K562 (cell line): ENCODE results near the gene TRIOBP. TPM values are rescaled to one million over a fixed set of nuclear protein-coding genes. Genes with fewer than 3 reads are reported as not detected.

ENCODE experiments used
- ATF7 ChIP-seq: fragments of 450-650 bp; IDR thresholded peaks from 2 replicates; pipeline ENCODE4 v1.7.1; 2014; ENCODE audit warnings: mild to moderate bottlenecking, moderate library complexity
- BMI1 ChIP-seq: fragments of 150-350 bp; IDR thresholded peaks from 2 replicates; pipeline ENCODE4 v1.6.1; 2014; ENCODE audit warnings: low read length
- BRD9 ChIP-seq: fragments of 450-650 bp; IDR thresholded peaks from 2 replicates; pipeline ENCODE4 v1.6.1; 2018; ENCODE audit warnings: low read depth; ENCODE audit not compliant: partially characterized antibody
- CAMTA2 ChIP-seq: fragments of 250-450 bp; sonication (Bioruptor Pico); conservative IDR thresholded peaks from 2 replicates; pipeline ENCODE4 v1.5.1; 2022
- ELF4 ChIP-seq: fragments of 450-650 bp; formaldehyde crosslinking; IDR thresholded peaks from 2 replicates; pipeline ENCODE4 v1.4.0; 2022; ENCODE audit warnings: missing genetic modification characterization
- HEY1 ChIP-seq: fragments of 250-450 bp; sonication (Bioruptor Pico); IDR thresholded peaks from 2 replicates; pipeline ENCODE4 v1.5.0; 2020; ENCODE audit warnings: mild to moderate bottlenecking, moderate library complexity, borderline replicate concordance
- HMBOX1 ChIP-seq: sonication (generic); IDR thresholded peaks from 2 replicates; pipeline ENCODE4 v1.6.1; 2016
- KAT2B ChIP-seq: IDR thresholded peaks from one replicate; pipeline ENCODE4 v1.6.1; 2012; ENCODE audit warnings: low read depth, mild to moderate bottlenecking, control low read depth, inconsistent platforms, low read length, moderate library complexity
- KLF13 ChIP-seq: fragments of 450-650 bp; IDR thresholded peaks from 2 replicates; pipeline ENCODE4 v1.6.1; 2016; ENCODE audit warnings: missing genetic modification characterization, low read depth, mild to moderate bottlenecking, missing compliant biosample characterization, moderate library complexity, borderline replicate concordance
- MED1 ChIP-seq: sonication (generic); formaldehyde crosslinking; IDR thresholded peaks from 2 replicates; pipeline ENCODE4 v1.8.1; 2023; ENCODE audit warnings: missing genetic modification reagents, borderline replicate concordance
- MEF2D ChIP-seq: conservative IDR thresholded peaks from 2 replicates; pipeline ENCODE4 v1.6.1; 2016; ENCODE audit warnings: low read depth, missing genetic modification characterization, missing compliant biosample characterization
- MTA2 ChIP-seq: fragments of 450-650 bp; IDR thresholded peaks from 2 replicates; pipeline ENCODE4 v1.6.1; 2016; ENCODE audit warnings: low read depth
- MYBL2 ChIP-seq, 2 experiments: fragments of 450-650 bp in 1 of 2; sonication (generic) in 1 of 2; formaldehyde crosslinking in 1 of 2; IDR thresholded peaks; 2 replicates each; pipeline versions ENCODE4 v1.6.1 to v1.8.1; 2017 to 2022; ENCODE audit warnings: borderline replicate concordance in 1 of 2, inconsistent platforms in 1 of 2, low read depth in 1 of 2, mild to moderate bottlenecking in 1 of 2, missing genetic modification reagents in 1 of 2, moderate library complexity in 1 of 2
- NFE2L1 ChIP-seq: fragments of 450-650 bp; IDR thresholded peaks from 2 replicates; pipeline ENCODE4 v1.6.1; 2016; ENCODE audit warnings: missing genetic modification characterization, low read depth, mild to moderate bottlenecking, missing compliant biosample characterization, moderate library complexity, borderline replicate concordance
- NONO ChIP-seq, 2 experiments: fragments of 200-400 bp in 1 of 2; fragments of 450-650 bp in 1 of 2; formaldehyde crosslinking in 1 of 2; IDR thresholded peaks; 2 replicates each; pipeline ENCODE4 v1.6.1; 2017; ENCODE audit warnings: low read depth in 2 of 2, mild to moderate bottlenecking in 2 of 2, moderate library complexity in 2 of 2, low read length in 1 of 2
- NR2C1 ChIP-seq, 2 experiments: fragments of 450-650 bp; IDR thresholded peaks; 2 replicates each; pipeline ENCODE4 v1.6.1; 2017; ENCODE audit warnings: mild to moderate bottlenecking in 2 of 2, antibody characterized with exemption in 1 of 2, inconsistent platforms in 1 of 2, missing compliant biosample characterization in 1 of 2, missing genetic modification characterization in 1 of 2
- OTX1 ChIP-seq: fragments of 450-650 bp; formaldehyde crosslinking; IDR thresholded peaks from 2 replicates; pipeline ENCODE4 v1.4.0; 2022; ENCODE audit warnings: mild to moderate bottlenecking
- PHF21A ChIP-seq: fragments of 450-650 bp; IDR thresholded peaks from 2 replicates; pipeline ENCODE4 v1.6.1; 2017; ENCODE audit warnings: low read depth, borderline replicate concordance
- PKNOX1 ChIP-seq: fragments of 450-650 bp; IDR thresholded peaks from 2 replicates; pipeline ENCODE4 v1.6.1; 2016
- SMAD1 ChIP-seq: fragments of 150-350 bp; IDR thresholded peaks from 2 replicates; pipeline ENCODE4 v1.6.1; 2014; ENCODE audit warnings: low read length, low read depth; ENCODE audit not compliant: partially characterized antibody
- SRSF1 ChIP-seq: fragments of 200-400 bp; formaldehyde crosslinking; IDR thresholded peaks from 2 replicates; pipeline ENCODE4 v1.6.1; 2017; ENCODE audit warnings: mild to moderate bottlenecking, low read depth, low read length, moderate library complexity
- TAF9B ChIP-seq: fragments of 450-650 bp; IDR thresholded peaks from 2 replicates; pipeline ENCODE4 v1.6.1; 2018; ENCODE audit warnings: mild to moderate bottlenecking; ENCODE audit not compliant: partially characterized antibody
- XRCC5 ChIP-seq: fragments of 200-400 bp; formaldehyde crosslinking; IDR thresholded peaks from 2 replicates; pipeline ENCODE4 v1.6.1; 2017; ENCODE audit warnings: low read depth, mild to moderate bottlenecking, low read length
- ZBTB33 ChIP-seq: sonication (generic); formaldehyde crosslinking; IDR thresholded peaks from 2 replicates; pipeline ENCODE4 v1.8.1; 2023; ENCODE audit warnings: mild to moderate bottlenecking, missing genetic modification reagents
- ZNF121 ChIP-seq: sonication (generic); formaldehyde crosslinking; conservative IDR thresholded peaks from 2 replicates; pipeline ENCODE4 v1.8.0; 2022; ENCODE audit warnings: missing genetic modification reagents
- polyA plus RNA-seq, 8 experiments: library from polyadenylated mRNA; depleted of rRNA in 4 of 8; stranded (reverse) in 5 of 8; unstranded in 3 of 8; fragments of >200 nt; fragmentation: Nextera tagmentation in 2 of 8; fragmentation: Illumina TruSeq in 1 of 8; extraction: Ambion mirVana in 2 of 8; extraction: Trizol in 1 of 8; gene quantifications; 2 replicates each; pipeline versions ENCODE4 v1.2.1 to v1.2.3, GENCODE V29; 2011 to 2014; ENCODE audit warnings: inconsistent platforms in 1 of 8, missing spikeins in 1 of 8
- total RNA-seq, 7 experiments: library from RNA; depleted of rRNA in 6 of 7; stranded (reverse); fragments of >200 nt in 6 of 7; fragmentation: Illumina TruSeq in 2 of 7; extraction: Trizol in 2 of 7; gene quantifications; 2 replicates each; pipeline versions ENCODE4 v1.2.1 to v1.2.3, GENCODE V29; 2011 to 2021; ENCODE audit warnings: low replicate concordance in 1 of 7

The TRIOBP gene
- total and polyA plus RNA-seq, 9 of the 15 experiments (the other 6 are each of a cell fraction or from before 2014, with no cell fraction given), result 0.24 to 13.8 (median 5.5) TPM

GRCh38 chr22:37807410-37808293 is 110.8 kb downstream of the TRIOBP start, which contains the start of gene GCAT (continued):
- TF ChIP-seq ZBTB33 (CRISPR knock-in tag) (no peak), ELF4 (CRISPR knock-in tag) (no peak), MYBL2 (IDR thresholded peaks at IDR 0.05; ENCODE audit: low read depth) (no peak), MYBL2 (CRISPR knock-in tag; IDR thresholded peaks at IDR 0.05; ENCODE audit: borderline replicate concordance) (no peak), SRSF1 (no peak), BMI1 (no peak), ATF7 (peak; percentile 73), TAF9B (no peak), SMAD1 (peak; percentile 61), BRD9 (peak; percentile 53), PKNOX1 (no peak), KAT2B (no peak), MED1 (CRISPR knock-in tag) (no peak), HMBOX1 (no peak), NR2C1 (IDR thresholded peaks at IDR 0.05) (no peak), NR2C1 (tag; IDR thresholded peaks at IDR 0.05) (no peak), KLF13 (no peak), XRCC5 (no peak; the same call in 1 of the 2 replicates), ZNF121 (no peak), NONO (IDR thresholded peaks at IDR 0.05; ENCODE audit: low read depth in 2 of 2, low read length in 1 of 2) (peak; percentile 39 to 77; a peak in 2 of 4 replicates), MTA2 (no peak), OTX1 (CRISPR knock-in tag) (no peak), CAMTA2 (CRISPR knock-in tag) (no peak), HEY1 (no peak), NFE2L1 (tag) (no peak), MEF2D (tag) (no peak), PHF21A (no peak)
